Body of pancreas (tissue), 4 donors: Measurements from ENCODE around the gene USP36.
"Not testable (repeated sequence)": the region's sequence is repeated elsewhere in the genome, so short reads cannot be mapped to it uniquely, and the experiment has no call there.

Source experiments
- CTCF ChIP-seq, 7 experiments: fragments of 450-650 bp in 4 of 7; fragments of 200-600 bp in 3 of 7; sonication (generic) in 3 of 7; IDR thresholded peaks; one replicate each; pipeline ENCODE4 v1.5.1; 2016 to 2019; ENCODE audit warnings: antibody characterized with exemption in 7 of 7
- POLR2A ChIP-seq, 3 donors: fragments of 450-650 bp; IDR thresholded peaks; one replicate each; pipeline ENCODE4 v1.6.1; 2016; ENCODE audit warnings: antibody characterized with exemption in 3 of 3, mild to moderate bottlenecking in 2 of 3

DNA sequence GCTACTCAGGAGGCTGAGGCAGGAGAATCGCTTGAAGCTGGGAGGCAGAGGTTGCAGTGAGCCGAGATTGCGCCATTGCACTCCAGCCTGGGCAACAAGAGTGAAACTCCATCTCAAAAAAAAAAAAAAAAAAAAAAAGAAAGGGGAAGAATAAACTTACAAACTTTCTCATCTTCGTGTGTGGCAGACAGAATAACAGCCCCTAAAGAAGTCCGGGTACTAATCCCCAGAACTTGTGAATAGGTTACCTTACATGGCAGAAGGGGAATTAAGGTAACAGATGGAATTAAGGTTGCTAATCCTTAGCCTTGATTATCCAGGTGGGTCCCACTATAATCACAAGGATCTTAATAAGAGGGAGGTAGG lies 61.3 kb downstream of the USP36 start:
- not testable (repeated sequence) for TF ChIP-seq CTCF, POLR2A (IDR thresholded peaks at IDR 0.05)
